Ectodermal cell (in vitro differentiated cells): Measurements from ENCODE around the gene CEBPG.

Source experiments
- H3K27ac ChIP-seq: 2 replicates; pipeline ENCODE4 v1.7.0; 2013; ENCODE audit warnings: mild to moderate bottlenecking, low read depth, low read length; ENCODE audit not compliant: insufficient read depth, poor library complexity, severe bottlenecking
- H3K27me3 ChIP-seq: 2 replicates; pipeline ENCODE4 v1.7.0; 2013; ENCODE audit warnings: mild to moderate bottlenecking, low read length; ENCODE audit not compliant: insufficient read depth, control insufficient read depth, poor library complexity, severe bottlenecking
- H3K36me3 ChIP-seq: one replicate; pipeline ENCODE4 v1.7.0; 2013; ENCODE audit warnings: low read length; ENCODE audit not compliant: control insufficient read depth, insufficient read depth
- H3K4me1 ChIP-seq: one replicate; pipeline ENCODE4 v1.7.0; 2013; ENCODE audit warnings: low read length; ENCODE audit not compliant: control insufficient read depth, insufficient read depth
- H3K4me3 ChIP-seq: 2 replicates; pipeline ENCODE4 v1.7.0; 2013; ENCODE audit warnings: low read depth, low read length, control low read depth; ENCODE audit not compliant: insufficient read depth
- H3K9me3 ChIP-seq: 2 replicates; pipeline ENCODE4 v1.7.0; 2013; ENCODE audit warnings: mild to moderate bottlenecking, low read length, moderate library complexity; ENCODE audit not compliant: control insufficient read depth
- WGBS, 2 experiments: methylation state at CpG; one replicate each; pipeline ENCODE4 v1.1.7; 2013; ENCODE audit warnings: missing lambda C conversion rate in 2 of 2; 5-methylcytosine and 5-hydroxymethylcytosine counted together

CEBPG gene

GRCh38 chr19:33406521-33407139, 33.1 kb downstream of the CEBPG start:
- Histone ChIP-seq H3K27me3 (no peaks in the 10 kb centered on the region), H3K4me1 (peaks cover 6% of the 10 kb centered on the region), H3K36me3 (no peaks in the 10 kb centered on the region), H3K27ac (no peak overlapping the region), H3K4me3 (no peak overlapping the region), H3K9me3 (no peaks in the 10 kb centered on the region)
- WGBS, 2 experiments, result 57 to 58% methylated on average over 13 of the region's 13 CpGs

GRCh38 chr19:33407140-33407551, 33.6 kb downstream of the CEBPG start:
- H3K27me3 ChIP-seq, result no peaks in the 10 kb centered on the region
- H3K4me1 ChIP-seq, result peaks cover 6% of the 10 kb centered on the region
- no peak overlapping the region for H3K4me3 ChIP-seq
- H3K9me3 ChIP-seq, result no peaks in the 10 kb centered on the region
- no peak overlapping the region for H3K27ac ChIP-seq
- WGBS, 2 experiments, result 66 to 68% methylated on average over 9 of the region's 9 CpGs
- H3K36me3 ChIP-seq, result no peaks in the 10 kb centered on the region

- WGBS, 2 experiments, result 88% methylated on average over 12 of the region's 12 CpGs
- no peaks in the 10 kb centered on the region for H3K9me3 ChIP-seq
- H3K4me3 ChIP-seq, result no peak overlapping the region
- peaks cover 6% of the 10 kb centered on the region for H3K4me1 ChIP-seq
- H3K36me3 ChIP-seq, result no peaks in the 10 kb centered on the region
- H3K27me3 ChIP-seq, result no peaks in the 10 kb centered on the region
- H3K27ac ChIP-seq, result no peak overlapping the region
Observed at GRCh38 chr19:33407716-33408115, 34.2 kb downstream of the CEBPG start.

GRCh38 chr19:33408116-33408515, 34.6 kb downstream of the CEBPG start:
- WGBS, 2 experiments, result 89 to 90% methylated on average over 13 of the region's 13 CpGs
- H3K36me3 ChIP-seq, result no peaks in the 10 kb centered on the region
- H3K27ac ChIP-seq, result no peak overlapping the region
- H3K4me3 ChIP-seq, result no peak overlapping the region
- no peaks in the 10 kb centered on the region for H3K27me3 ChIP-seq
- H3K4me1 ChIP-seq, result peaks cover 6% of the 10 kb centered on the region
- H3K9me3 ChIP-seq, result no peaks in the 10 kb centered on the region

GRCh38 chr19:33408538-33409434, 35.3 kb downstream of the CEBPG start:
- WGBS, 2 experiments, result 94% methylated on average over 18 of the region's 18 CpGs
- H3K4me3 ChIP-seq, result no peak overlapping the region
- peaks cover 6% of the 10 kb centered on the region for H3K4me1 ChIP-seq
- no peaks in the 10 kb centered on the region for H3K36me3 ChIP-seq
- no peaks in the 10 kb centered on the region for H3K27me3 ChIP-seq
- no peak overlapping the region for H3K27ac ChIP-seq
- no peaks in the 10 kb centered on the region for H3K9me3 ChIP-seq

GRCh38 chr19:33409906-33410685, 36.6 kb downstream of the CEBPG start:
- Histone ChIP-seq H3K4me1 (peaks cover 6% of the 10 kb centered on the region), H3K27ac (no peak overlapping the region)
- 95 to 96% methylated on average over 27 of the region's 27 CpGs for WGBS, 2 experiments

GRCh38 chr19:33410915-33411401, 37.4 kb downstream of the CEBPG start:
- no peaks in the 10 kb centered on the region for H3K36me3 ChIP-seq
- no peaks in the 10 kb centered on the region for H3K9me3 ChIP-seq
- H3K27me3 ChIP-seq, result no peaks in the 10 kb centered on the region
- H3K4me3 ChIP-seq, result no peak overlapping the region
- H3K4me1 ChIP-seq, result peaks cover 6% of the 10 kb centered on the region
- no peak overlapping the region for H3K27ac ChIP-seq
- WGBS, 2 experiments, result 88 to 89% methylated on average over 21 of the region's 21 CpGs

More at GRCh38 chr19:33409906-33410685, 36.6 kb downstream of the CEBPG start:
- H3K27me3 ChIP-seq, result no peaks in the 10 kb centered on the region
- H3K36me3 ChIP-seq, result no peaks in the 10 kb centered on the region
- no peak overlapping the region for H3K4me3 ChIP-seq
- H3K9me3 ChIP-seq, result no peaks in the 10 kb centered on the region

GRCh38 chr19:33411621-33412180, 38.2 kb downstream of the CEBPG start:
- no peaks in the 10 kb centered on the region for H3K9me3 ChIP-seq
- no peak overlapping the region for H3K4me3 ChIP-seq
- H3K36me3 ChIP-seq, result no peaks in the 10 kb centered on the region
- peaks cover 1% of the 10 kb centered on the region for H3K4me1 ChIP-seq
- no peak overlapping the region for H3K27ac ChIP-seq
- 93 to 94% methylated on average over 20 of the region's 20 CpGs for WGBS, 2 experiments
- no peaks in the 10 kb centered on the region for H3K27me3 ChIP-seq

GRCh38 chr19:33412601-33413425, 39.3 kb downstream of the CEBPG start:
- Histone ChIP-seq H3K27me3 (no peaks in the 10 kb centered on the region), H3K4me3 (no peak overlapping the region), H3K27ac (no peak overlapping the region), H3K36me3 (no peaks in the 10 kb centered on the region), H3K9me3 (no peaks in the 10 kb centered on the region), H3K4me1 (no peaks in the 10 kb centered on the region)
- WGBS, 2 experiments, result 89 to 90% methylated on average over 18 of the region's 18 CpGs
